Smooth muscle cell (in vitro differentiated cells): Measurements from ENCODE around the gene UMOD. TPM values are rescaled to one million over a fixed set of nuclear protein-coding genes. Genes with fewer than 3 reads are reported as not detected.

Source experiments
- DNase-seq: peaks from one replicate; lab custom pipeline; 2025; ENCODE audit not compliant: unreplicated experiment; lab: John Stamatoyannopoulos, UW
- H2AFZ ChIP-seq: fragments of 200-600 bp; sonication (generic); 2 replicates; pipeline ENCODE4 v1.6.0; 2016; ENCODE audit warnings: antibody characterized with exemption, low read depth, mild to moderate bottlenecking
- H3F3A ChIP-seq: fragments of 200-600 bp; sonication (generic); 2 replicates; pipeline ENCODE4 v1.6.0; 2017; ENCODE audit warnings: antibody characterized with exemption, low read depth
- H3K27ac ChIP-seq: fragments of 200-600 bp; sonication (generic); 2 replicates; pipeline ENCODE4 v1.5.1; 2016; ENCODE audit warnings: low read depth, mild to moderate bottlenecking
- H3K27me3 ChIP-seq: fragments of 200-600 bp; sonication (generic); 2 replicates; pipeline ENCODE4 v1.6.1; 2016; ENCODE audit warnings: low read depth, mild to moderate bottlenecking
- H3K36me3 ChIP-seq: fragments of 200-600 bp; sonication (generic); 2 replicates; pipeline ENCODE4 v1.5.1; 2016; ENCODE audit warnings: low read depth
- H3K4me1 ChIP-seq: fragments of 200-600 bp; sonication (generic); 2 replicates; pipeline ENCODE4 v1.5.1; 2016; ENCODE audit warnings: low read depth
- H3K4me2 ChIP-seq: fragments of 200-600 bp; sonication (generic); 2 replicates; pipeline ENCODE4 v1.6.0; 2016; ENCODE audit warnings: mild to moderate bottlenecking
- H3K4me3 ChIP-seq: fragments of 200-600 bp; sonication (generic); 2 replicates; pipeline ENCODE4 v1.5.1; 2016; ENCODE audit warnings: mild to moderate bottlenecking
- H3K79me2 ChIP-seq: fragments of 200-600 bp; sonication (generic); 2 replicates; pipeline ENCODE4 v1.6.0; 2016; ENCODE audit warnings: low read depth, mild to moderate bottlenecking
- H3K9ac ChIP-seq: fragments of 200-600 bp; sonication (generic); 2 replicates; pipeline ENCODE4 v1.6.0; 2016; ENCODE audit warnings: low read depth
- H3K9me3 ChIP-seq: fragments of 200-600 bp; sonication (generic); replicated peaks from 2 replicates; pipeline ENCODE4 v1.5.1; 2016; ENCODE audit warnings: low read depth
- H4K20me1 ChIP-seq: fragments of 200-600 bp; sonication (generic); 2 replicates; pipeline ENCODE4 v1.6.0; 2016; ENCODE audit warnings: low read depth
- CTCF ChIP-seq: fragments of 200-600 bp; sonication (generic); IDR thresholded peaks from 2 replicates; pipeline ENCODE4 v1.5.1; 2017; ENCODE audit warnings: borderline replicate concordance, mild to moderate bottlenecking, antibody characterized with exemption; ENCODE audit not compliant: insufficient read depth, poor library complexity, severe bottlenecking
- WGBS: methylation state at CpG from one replicate; pipeline ENCODE4 v1.1.7; 2016; ENCODE audit warnings: low lambda C conversion rate; 5-methylcytosine and 5-hydroxymethylcytosine counted together
- polyA plus RNA-seq: library from polyadenylated mRNA; unstranded; fragments of >200 nt; fragmentation: Nextera tagmentation; extraction: Ambion mirVana; gene quantifications from 2 replicates; pipeline ENCODE4 v1.2.1, GENCODE V29; 2016
- total RNA-seq: library from RNA; depleted of rRNA; stranded (reverse); fragments of >200 nt; gene quantifications from 2 replicates; pipeline ENCODE4 v1.2.3, GENCODE V29; 2014

Gene UMOD
- total and polyA plus RNA-seq, 2 experiments from 2014 or later: not detected

GRCh38 chr16:20298452-20298851, 54.1 kb downstream of the UMOD start:
- no peak for DNase-seq
- no peaks in the 10 kb centered on the region for H4K20me1 ChIP-seq
- no peak for TF ChIP-seq CTCF
- no peak overlapping the region for H3K27ac ChIP-seq
- H2AFZ ChIP-seq: no peak overlapping the region
- no peak overlapping the region for H3K9ac ChIP-seq
- WGBS: 76% methylated on average over 5 of the region's 5 CpGs
- H3K27me3 ChIP-seq: no peaks in the 10 kb centered on the region
- no peaks in the 10 kb centered on the region for H3K79me2 ChIP-seq
- H3K4me1 ChIP-seq: no peaks in the 10 kb centered on the region
- no peak overlapping the region for H3K4me2 ChIP-seq
- H3K36me3 ChIP-seq: no peaks in the 10 kb centered on the region
- no peaks in the 10 kb centered on the region for H3F3A ChIP-seq
- H3K4me3 ChIP-seq: no peak overlapping the region
- no peaks in the 10 kb centered on the region for H3K9me3 ChIP-seq

- no peak for DNase-seq
- no peak for TF ChIP-seq CTCF
- no peak overlapping the region for H3K4me2 ChIP-seq
- H4K20me1 ChIP-seq: no peaks in the 10 kb centered on the region
- H3F3A ChIP-seq: no peaks in the 10 kb centered on the region
- WGBS: 57% methylated on average over 14 of the region's 16 CpGs
- no peaks in the 10 kb centered on the region for H3K36me3 ChIP-seq
- H3K79me2 ChIP-seq: no peaks in the 10 kb centered on the region
- H3K27ac ChIP-seq: no peak overlapping the region
- H3K27me3 ChIP-seq: no peaks in the 10 kb centered on the region
- H3K4me3 ChIP-seq: no peak overlapping the region
- no peak overlapping the region for H2AFZ ChIP-seq
- H3K9ac ChIP-seq: no peak overlapping the region
- no peaks in the 10 kb centered on the region for H3K4me1 ChIP-seq
- no peaks in the 10 kb centered on the region for H3K9me3 ChIP-seq
These were observed 61.0 kb downstream of the UMOD start for GRCh38 chr16:20291208-20292206.

DNA sequence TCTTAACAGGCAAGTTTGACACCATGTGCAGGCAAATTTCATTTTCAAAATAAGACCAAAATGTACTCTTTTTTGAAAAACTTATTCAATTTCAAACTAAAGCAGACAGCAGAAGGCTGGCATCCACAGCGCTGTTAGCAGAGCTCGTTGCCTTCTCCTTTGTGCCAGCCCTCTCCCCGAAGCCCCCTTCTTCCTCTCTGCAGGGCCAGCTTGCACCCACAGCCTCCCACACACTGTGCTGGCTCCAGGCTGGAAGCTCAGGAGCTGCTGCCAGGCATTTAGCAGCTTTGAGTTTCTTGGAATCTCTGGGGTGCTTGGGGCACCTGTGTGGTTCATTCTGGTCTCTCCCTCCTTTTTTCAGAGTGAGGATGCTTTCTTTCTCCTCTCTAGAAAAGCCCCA, 62.9 kb downstream of the UMOD start:
- Histone ChIP-seq H3K27ac (no peak overlapping the region), H3K36me3 (no peaks in the 10 kb centered on the region), H4K20me1 (no peaks in the 10 kb centered on the region), H2AFZ (no peak overlapping the region), H3K9me3 (no peaks in the 10 kb centered on the region), H3K9ac (no peak overlapping the region), H3K4me2 (no peak overlapping the region), H3K4me3 (no peak overlapping the region), H3K27me3 (no peaks in the 10 kb centered on the region), H3K4me1 (no peaks in the 10 kb centered on the region), H3K79me2 (no peaks in the 10 kb centered on the region), H3F3A (no peaks in the 10 kb centered on the region)
- TF ChIP-seq CTCF: no peak
- 95% methylated on average over 3 of the region's 3 CpGs for WGBS
- DNase-seq: no peak
